ENCODE results near the gene INPP5F.

The INPP5F gene

GRCh38 chr10:119871881-119872609, 146.2 kb downstream of the INPP5F start:
- no peak for DNase-seq (ENCODE audit: low read depth)

GRCh38 chr10:119872610-119872859, 146.7 kb downstream of the INPP5F start, which contains the start of gene MCMBP:
Gene MCMBP, minus strand, starts transcription at chr10:119872843. Its CDS starts 259 bp downstream, at chr10:119872584.
- no peak for DNase-seq (ENCODE audit: low read depth)

- DNase-seq (ENCODE audit: low read depth), result peak; percentile 59
Measured at GRCh38 chr10:119872860-119873681, 147.2 kb downstream of the INPP5F start.

GRCh38 chr10:119878524-119878923, 152.7 kb downstream of the INPP5F start:
- no peak for DNase-seq (ENCODE audit: low read depth)

All from fibroblast of the conjunctiva (primary cell).